CD14-positive monocyte (primary cell): ENCODE data around the gene CASP9. TPM values are rescaled to one million over a fixed set of nuclear protein-coding genes. Genes with fewer than 3 reads are reported as not detected.
"Not testable (repeated sequence)": the region's sequence is repeated elsewhere in the genome, so short reads cannot be mapped to it uniquely, and the experiment has no call there.

Source experiments
- DNase-seq, 3 donors: peaks; one replicate each; pipeline ENCODE4 v3.0.0-alpha.2; 2011 to 2022
- H2AFZ ChIP-seq: 2 replicates; pipeline ENCODE4 v1.6.0; 2012; ENCODE audit warnings: mild to moderate bottlenecking, low read depth, low read length, inconsistent platforms; ENCODE audit not compliant: insufficient read depth, poor library complexity, severe bottlenecking
- H3K27ac ChIP-seq, 2 donors: 1 replicate in 1 of 2; 2 replicates in 1 of 2; pipeline ENCODE4 v1.5.1; 2012 to 2013; ENCODE audit warnings: low read length in 2 of 2, control low read depth in 1 of 2, inconsistent platforms in 1 of 2, low read depth in 1 of 2, mild to moderate bottlenecking in 1 of 2
- H3K27me3 ChIP-seq, 2 donors: one replicate each; pipeline versions ENCODE4 v1.6.0 to v1.6.1; 2011 to 2013; ENCODE audit warnings: low read length in 2 of 2; ENCODE audit not compliant: control insufficient read depth in 2 of 2, insufficient read depth in 2 of 2
- H3K36me3 ChIP-seq, 2 donors: replicated peaks in 1 of 2; 1 replicate in 1 of 2; 2 replicates in 1 of 2; pipeline versions ENCODE4 v1.5.1 to v1.6.1; 2012 to 2013; ENCODE audit warnings: low read length in 2 of 2, control low read depth in 1 of 2, inconsistent platforms in 1 of 2, mild to moderate bottlenecking in 1 of 2; ENCODE audit not compliant: insufficient read depth in 2 of 2, control insufficient read depth in 1 of 2
- H3K4me1 ChIP-seq, 2 donors: 1 replicate in 1 of 2; 2 replicates in 1 of 2; pipeline versions ENCODE4 v1.5.1 to v1.6.1; 2012 to 2013; ENCODE audit warnings: low read length in 2 of 2, control low read depth in 1 of 2, inconsistent platforms in 1 of 2, mild to moderate bottlenecking in 1 of 2, moderate library complexity in 1 of 2; ENCODE audit not compliant: insufficient read depth in 2 of 2, control insufficient read depth in 1 of 2
- H3K4me2 ChIP-seq: replicated peaks from 2 replicates; pipeline ENCODE3; 2012; ENCODE audit warnings: low read length, moderate library complexity, mild to moderate bottlenecking; ENCODE audit not compliant: poor library complexity, severe bottlenecking; ENCODE audit errors: extremely low read depth
- H3K4me3 ChIP-seq, 3 experiments: fragments of 200-600 bp in 1 of 3; sonication (generic) in 1 of 3; replicated peaks in 1 of 3; 1 replicate in 2 of 3; 2 replicates in 1 of 3; pipeline ENCODE4 v1.5.1; 2011 to 2013; ENCODE audit warnings: low read length in 3 of 3, mild to moderate bottlenecking in 3 of 3, control low read depth in 2 of 3, low read depth in 2 of 3, inconsistent platforms in 1 of 3, moderate library complexity in 1 of 3
- H3K79me2 ChIP-seq: 2 replicates; pipeline ENCODE4 v1.6.0; 2012; ENCODE audit warnings: mild to moderate bottlenecking, control low read depth, inconsistent platforms, low read length, moderate library complexity; ENCODE audit not compliant: insufficient read depth
- H3K9ac ChIP-seq: 2 replicates; pipeline ENCODE4 v1.6.0; 2017; ENCODE audit warnings: low read length, mild to moderate bottlenecking; ENCODE audit not compliant: insufficient read depth, poor library complexity, severe bottlenecking
- H3K9me3 ChIP-seq, 2 donors: replicated peaks in 1 of 2; 1 replicate in 1 of 2; 2 replicates in 1 of 2; pipeline versions ENCODE4 v1.5.1 to v1.6.1; 2012 to 2013; ENCODE audit warnings: low read length in 2 of 2, control low read depth in 1 of 2; ENCODE audit not compliant: control insufficient read depth in 1 of 2, insufficient read depth in 1 of 2
- H4K20me1 ChIP-seq: 2 replicates; pipeline ENCODE4 v1.6.0; 2012; ENCODE audit warnings: mild to moderate bottlenecking, low read length, control low read depth, moderate library complexity; ENCODE audit not compliant: insufficient read depth
- H3K27ac Mint-ChIP-seq, 7 donors: one replicate each; pipeline ENCODE4 v1.8.0; 2020; ENCODE audit warnings: mild to moderate bottlenecking in 7 of 7, mixed read lengths in 7 of 7, moderate library complexity in 6 of 7, inconsistent platforms in 2 of 7
- H3K27me3 Mint-ChIP-seq, 3 donors: one replicate each; pipeline ENCODE4 v1.8.0; 2021 to 2022; ENCODE audit warnings: low read depth in 3 of 3, mild to moderate bottlenecking in 3 of 3, mixed read lengths in 3 of 3, moderate library complexity in 3 of 3, inconsistent platforms in 1 of 3
- H3K36me3 Mint-ChIP-seq, 2 donors: one replicate each; pipeline ENCODE4 v1.8.0; 2020; ENCODE audit warnings: mixed read lengths in 2 of 2, inconsistent platforms in 1 of 2, mild to moderate bottlenecking in 1 of 2
- H3K4me1 Mint-ChIP-seq: one replicate; pipeline ENCODE4 v1.8.0; 2020; ENCODE audit warnings: mild to moderate bottlenecking, mixed read lengths
- H3K4me3 Mint-ChIP-seq, 2 donors: one replicate each; pipeline ENCODE4 v1.8.0; 2020; ENCODE audit warnings: mild to moderate bottlenecking in 2 of 2, mixed read lengths in 2 of 2, moderate library complexity in 1 of 2
- H3K9me3 Mint-ChIP-seq, 7 donors: one replicate each; pipeline ENCODE4 v1.8.0; 2020 to 2022; ENCODE audit warnings: mixed read lengths in 7 of 7, mild to moderate bottlenecking in 6 of 7, moderate library complexity in 6 of 7, inconsistent platforms in 2 of 7
- WGBS: methylation state at CpG from one replicate; pipeline ENCODE4 v1.1.5; 2013; ENCODE audit warnings: missing lambda C conversion rate; ENCODE audit not compliant: insufficient coverage; 5-methylcytosine and 5-hydroxymethylcytosine counted together
- intact Hi-C, 2 donors: fragments of 100-400 bp; cut with micrococcal nuclease; formaldehyde crosslinking; loops; one replicate each; pipeline versions ENCODE4 v1.15.0 to v1.15.1; 2023
- polyA plus RNA-seq, 3 donors: library from polyadenylated mRNA; depleted of rRNA in 1 of 3; unstranded in 2 of 3; stranded (reverse) in 1 of 3; fragments of 300-500 nt in 2 of 3; fragments of >200 nt in 1 of 3; fragmentation: Illumina TruSeq in 2 of 3; gene quantifications; 1 replicate in 2 of 3; 2 replicates in 1 of 3; pipeline ENCODE4 v1.2.3, GENCODE V29; 2012 to 2021
- TF ChIP-seq, protein P1 (sequence below): fragments of 200-600 bp; IDR thresholded peaks from one replicate; pipeline ENCODE4 v1.8.0; 2022; ENCODE audit warnings: antibody characterized with exemption, mild to moderate bottlenecking

CASP9 gene
- polyA plus RNA-seq, 3 donors = 15.1 to 21.5 (median 21.0) TPM

DNA sequence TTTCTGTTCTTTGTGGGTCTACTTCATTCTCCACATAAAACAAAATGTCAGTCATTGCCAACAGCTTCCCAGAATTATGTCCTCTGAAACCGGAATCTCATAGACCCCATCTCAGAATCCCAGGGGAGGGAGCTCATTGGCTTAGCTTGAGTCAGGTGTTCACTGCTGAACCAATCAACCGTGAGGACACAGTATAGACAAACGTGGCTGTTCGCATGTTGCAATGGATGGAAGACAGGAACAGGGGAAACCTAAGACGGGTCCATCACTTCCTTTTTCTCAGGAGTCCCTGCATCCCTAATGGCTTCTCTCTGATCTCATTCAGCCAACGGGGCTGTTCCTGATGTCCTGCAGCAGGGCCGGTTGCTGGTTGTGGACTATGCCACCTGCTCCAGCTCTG, 58.3 kb downstream of the CASP9 start:
- Histone ChIP-seq H4K20me1 (no peaks in the 10 kb centered on the region), H3K36me3 (no peaks in the 10 kb centered on the region), H3K4me3 (no peak overlapping the region), H3K4me1 (peaks cover 8 to 16% of the 10 kb centered on the region in 2 donors), H3K27me3 (no peaks in the 10 kb centered on the region), H3K9me3 (no peaks in the 10 kb centered on the region), H3K79me2 (no peaks in the 10 kb centered on the region), H2AFZ (no peak overlapping the region), H3K9ac (no peak overlapping the region), H3K4me2 (no peak overlapping the region), H3K27ac (no peak overlapping the region)
- peaks cover 14% of the 10 kb centered on the region for H3K4me1 Mint-ChIP-seq
- peak; percentile 18 to 77 (median 54) for DNase-seq
- H3K27ac Mint-ChIP-seq = peak overlapping the region in 2 of 7 donors; percentile 19 to 74
- no peaks in the 10 kb centered on the region for H3K36me3 Mint-ChIP-seq
- intact Hi-C loops = no loop called here
- 39% methylated on average over 6 of the region's 7 CpGs for WGBS
- H3K27me3 Mint-ChIP-seq = peaks cover 0 to 5% (median 3%) of the 10 kb centered on the region in 3 donors
- H3K4me3 Mint-ChIP-seq = no peak overlapping the region
- TF ChIP-seq, protein P1, sequence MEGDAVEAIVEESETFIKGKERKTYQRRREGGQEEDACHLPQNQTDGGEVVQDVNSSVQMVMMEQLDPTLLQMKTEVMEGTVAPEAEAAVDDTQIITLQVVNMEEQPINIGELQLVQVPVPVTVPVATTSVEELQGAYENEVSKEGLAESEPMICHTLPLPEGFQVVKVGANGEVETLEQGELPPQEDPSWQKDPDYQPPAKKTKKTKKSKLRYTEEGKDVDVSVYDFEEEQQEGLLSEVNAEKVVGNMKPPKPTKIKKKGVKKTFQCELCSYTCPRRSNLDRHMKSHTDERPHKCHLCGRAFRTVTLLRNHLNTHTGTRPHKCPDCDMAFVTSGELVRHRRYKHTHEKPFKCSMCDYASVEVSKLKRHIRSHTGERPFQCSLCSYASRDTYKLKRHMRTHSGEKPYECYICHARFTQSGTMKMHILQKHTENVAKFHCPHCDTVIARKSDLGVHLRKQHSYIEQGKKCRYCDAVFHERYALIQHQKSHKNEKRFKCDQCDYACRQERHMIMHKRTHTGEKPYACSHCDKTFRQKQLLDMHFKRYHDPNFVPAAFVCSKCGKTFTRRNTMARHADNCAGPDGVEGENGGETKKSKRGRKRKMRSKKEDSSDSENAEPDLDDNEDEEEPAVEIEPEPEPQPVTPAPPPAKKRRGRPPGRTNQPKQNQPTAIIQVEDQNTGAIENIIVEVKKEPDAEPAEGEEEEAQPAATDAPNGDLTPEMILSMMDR = no peak
- peaks cover 0 to 1% (median 0%) of the 10 kb centered on the region in 7 donors for H3K9me3 Mint-ChIP-seq

DNA sequence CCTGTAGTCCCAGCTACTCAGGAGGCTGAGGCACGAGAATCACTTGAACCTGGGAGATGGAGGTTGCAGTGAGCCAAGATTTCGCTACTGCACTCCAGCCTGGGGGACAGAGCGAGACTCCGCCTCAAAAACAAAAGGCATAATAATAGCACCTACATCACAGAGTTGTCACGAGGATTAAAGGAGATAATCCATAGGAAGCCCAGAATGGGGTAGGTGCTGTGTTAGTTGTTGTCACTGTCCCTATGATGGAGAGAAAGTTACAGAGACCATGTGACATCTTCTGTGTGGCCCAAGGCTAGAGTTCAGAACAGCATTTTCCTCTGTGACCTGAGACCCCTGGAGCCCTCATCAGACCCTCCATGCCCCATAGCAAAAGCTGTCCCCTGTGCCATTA, 60.1 kb downstream of the CASP9 start:
- H3K9me3 ChIP-seq, H3K36me3 ChIP-seq, H3K4me2 ChIP-seq, H3K9me3 Mint-ChIP-seq, H3K9ac ChIP-seq, H3K36me3 Mint-ChIP-seq, H3K27me3 ChIP-seq, H3K27me3 Mint-ChIP-seq, H3K4me3 ChIP-seq, H3K79me2 ChIP-seq, H3K27ac ChIP-seq, H3K4me3 Mint-ChIP-seq, H4K20me1 ChIP-seq, intact Hi-C loops, DNase-seq, H2AFZ ChIP-seq: not testable (repeated sequence)
- H3K4me1 ChIP-seq = peaks cover 8 to 16% of the 10 kb centered on the region in 2 donors
- peak overlapping the region in 5 of 7 donors; percentile 41 to 85 (median 75) for H3K27ac Mint-ChIP-seq
- WGBS = no CpG with 5 or more reads among the region's 5 CpGs
- peaks cover 14% of the 10 kb centered on the region for H3K4me1 Mint-ChIP-seq

DNA sequence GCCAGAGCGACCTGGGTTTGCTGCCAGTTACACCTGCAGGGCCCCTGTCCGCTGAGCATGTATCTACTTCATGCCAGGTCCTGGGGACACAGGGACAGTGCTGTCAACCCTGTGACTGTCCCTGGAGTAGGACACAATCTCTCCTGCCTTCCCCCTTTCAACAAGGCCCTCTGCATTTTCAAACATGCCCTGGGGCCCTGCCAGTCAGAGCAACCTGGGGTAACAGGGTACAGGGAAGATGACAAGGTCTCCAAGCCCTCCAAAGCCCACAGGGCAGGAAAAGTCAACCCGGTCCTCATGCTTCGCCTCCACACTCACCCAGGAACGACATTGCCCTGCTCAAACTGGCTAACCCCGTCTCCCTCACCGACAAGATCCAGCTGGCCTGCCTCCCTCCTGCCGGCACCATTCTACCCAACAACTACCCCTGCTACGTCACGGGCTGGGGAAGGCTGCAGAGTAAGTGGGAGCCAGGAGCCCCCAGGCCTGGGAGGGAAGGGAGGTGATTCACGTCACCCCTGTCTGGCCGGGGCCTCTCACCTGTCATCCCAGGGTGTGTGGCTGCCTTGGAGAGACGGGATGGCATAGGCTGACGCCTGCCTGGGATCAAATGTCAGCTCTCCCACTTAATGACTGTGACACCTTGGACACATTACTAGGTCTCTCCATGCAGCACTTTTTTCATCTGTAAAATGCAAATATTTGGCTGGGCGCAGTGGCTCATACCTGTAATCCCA, 60.8 kb downstream of the CASP9 start:
- H3K9ac ChIP-seq, H3K4me2 ChIP-seq, H4K20me1 ChIP-seq, H3K9me3 Mint-ChIP-seq, H3K9me3 ChIP-seq, H2AFZ ChIP-seq, DNase-seq, intact Hi-C loops, H3K36me3 Mint-ChIP-seq, H3K4me3 Mint-ChIP-seq, H3K4me3 ChIP-seq, H3K27me3 ChIP-seq, H3K27ac ChIP-seq, H3K36me3 ChIP-seq, H3K27me3 Mint-ChIP-seq, H3K79me2 ChIP-seq: not testable (repeated sequence)
- H3K4me1 Mint-ChIP-seq = peaks cover 14% of the 10 kb centered on the region
- peak overlapping the region in 4 of 7 donors; percentile 3 to 68 (median 36) for H3K27ac Mint-ChIP-seq
- WGBS = 92% methylated on average over 6 of the region's 15 CpGs
- peaks cover 8 to 16% of the 10 kb centered on the region in 2 donors for H3K4me1 ChIP-seq
